HCT116 (cell line): Measurements from ENCODE around the gene STAMBP.

Source experiments
- EGR1 ChIP-seq: IDR thresholded peaks from 2 replicates; pipeline ENCODE4 v1.6.1; 2012; ENCODE audit warnings: low read depth
- REST ChIP-seq: IDR thresholded peaks from 2 replicates; pipeline ENCODE4 v1.6.1; 2012; ENCODE audit warnings: low read depth

- TF ChIP-seq EGR1 (no peak), REST (no peak)
These were observed 1.7 kb upstream of the STAMBP start for GRCh38 chr2:73827018-73827417.
